KBM-7 (cell line): ENCODE results near the gene AKT1S1.

ENCODE experiments used
- DNase-seq: peaks from one replicate; pipeline ENCODE4 v3.0.0-alpha.2; 2015
- in situ Hi-C: fragments of 300-500 bp; cut with MboI; formaldehyde crosslinking; loops from 2 replicates; pipeline ENCODE4 v1.14.3; 2020; ENCODE audit warnings: low sequenced_read_pairs, low pct_unique_long_range_greater_than_20kb, mixed read lengths

The AKT1S1 gene

DNA sequence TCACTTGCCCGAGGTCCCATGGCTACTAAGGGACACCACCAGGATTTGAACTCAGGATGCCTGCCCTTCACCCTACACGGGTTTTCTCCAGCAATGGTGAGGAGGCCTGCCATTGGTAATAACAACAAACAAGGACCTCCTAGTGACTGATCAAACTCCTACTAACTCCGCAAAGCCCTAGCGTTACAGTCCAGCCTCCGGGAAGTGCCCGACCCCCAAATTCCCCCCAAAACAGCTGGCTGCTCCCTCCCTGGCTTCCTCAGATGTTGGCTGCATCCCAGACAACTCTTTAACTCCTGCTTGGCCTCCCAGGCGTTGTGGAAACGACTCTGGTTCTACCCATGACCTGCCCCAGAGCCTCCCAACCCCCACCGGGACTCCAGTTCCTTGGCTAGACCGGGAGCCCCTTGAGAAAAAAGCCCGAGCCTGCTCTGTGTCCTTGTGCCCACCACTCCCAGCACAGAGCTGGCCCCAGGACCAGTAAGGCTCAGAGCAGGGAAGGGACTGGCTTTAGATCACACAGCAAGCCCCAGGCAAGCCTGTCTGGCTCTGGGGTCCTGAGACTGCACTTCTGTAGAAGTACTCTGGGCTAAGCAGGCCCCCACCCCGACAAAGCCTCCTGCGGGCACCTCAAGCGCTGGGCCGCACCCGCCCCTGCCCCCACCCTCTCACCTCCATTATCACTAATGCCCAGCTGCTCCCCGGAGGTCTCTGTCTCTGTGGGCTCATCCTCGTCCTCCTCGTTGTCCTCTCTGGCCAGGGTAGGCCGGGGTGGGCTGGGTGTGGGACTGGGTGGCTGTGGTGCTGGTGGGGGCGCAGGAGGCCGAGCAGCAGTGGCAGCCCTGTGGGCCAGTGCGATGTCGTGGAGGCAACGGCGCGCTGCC lies 4.7 kb downstream of the AKT1S1 start:
- in situ Hi-C loops = no loop called here
- DNase-seq = no peak

DNA sequence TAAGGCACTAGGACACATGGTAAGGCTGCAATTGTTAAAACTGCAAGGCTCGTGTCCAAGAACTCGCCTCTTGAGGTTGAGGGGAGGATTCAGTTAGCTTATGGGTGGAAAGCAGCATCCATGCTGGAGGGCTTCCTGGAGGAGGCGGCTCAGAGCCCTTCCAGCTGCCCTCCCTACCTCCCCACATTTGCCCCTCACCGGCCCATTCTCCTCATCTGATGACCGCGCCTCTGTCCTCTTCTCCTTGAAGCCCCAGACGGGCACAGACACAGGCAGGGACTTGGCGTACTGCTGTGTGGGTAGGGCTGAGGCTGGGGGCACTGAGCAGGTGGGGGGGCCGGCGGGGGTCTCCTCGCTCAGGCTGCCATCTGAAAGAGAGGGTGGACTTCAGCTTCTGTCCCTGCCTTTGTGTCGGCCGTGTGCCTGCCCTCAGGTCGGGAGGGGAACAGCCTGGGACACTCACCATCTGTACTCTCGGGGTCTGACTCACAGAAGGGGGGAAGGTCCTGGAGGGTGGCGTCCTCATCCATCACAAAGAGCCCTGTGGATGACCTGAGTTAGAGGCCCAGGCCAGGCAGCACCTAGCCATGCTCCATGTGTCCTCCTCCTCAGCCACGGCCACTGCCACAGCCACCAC lies 5.7 kb downstream of the AKT1S1 start:
- in situ Hi-C loops = no loop called here
- DNase-seq = no peak

DNA sequence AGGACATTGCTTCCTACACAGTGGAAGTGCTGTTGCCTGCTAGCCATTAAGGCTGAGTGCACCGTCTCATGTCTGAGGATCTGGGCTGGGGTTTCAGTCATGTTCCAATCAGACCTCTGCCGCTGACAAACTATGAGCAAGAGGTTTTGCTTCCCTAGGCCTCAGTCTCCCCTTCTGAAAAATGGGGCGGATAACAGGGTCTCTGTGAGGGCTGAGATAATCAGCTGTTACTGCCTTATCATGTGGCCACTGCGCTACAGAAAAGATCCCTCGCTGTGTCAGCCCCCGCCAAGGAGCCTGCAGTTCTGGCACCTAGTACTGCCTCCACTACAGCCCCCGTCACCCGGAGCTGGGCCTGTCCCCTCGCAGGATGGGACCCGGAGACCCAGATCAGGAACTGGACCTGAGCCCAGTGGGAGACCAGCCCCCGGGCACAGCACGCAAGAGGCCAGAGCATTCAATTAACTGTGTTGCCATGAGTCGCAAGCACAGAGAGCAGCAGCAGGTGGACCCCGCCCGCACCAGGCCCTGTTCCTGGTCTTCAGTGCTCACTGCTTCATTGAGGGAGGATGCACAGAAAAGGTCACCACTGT lies 6.8 kb downstream of the AKT1S1 start:
- no peak for DNase-seq
- in situ Hi-C loops = no loop called here

DNA sequence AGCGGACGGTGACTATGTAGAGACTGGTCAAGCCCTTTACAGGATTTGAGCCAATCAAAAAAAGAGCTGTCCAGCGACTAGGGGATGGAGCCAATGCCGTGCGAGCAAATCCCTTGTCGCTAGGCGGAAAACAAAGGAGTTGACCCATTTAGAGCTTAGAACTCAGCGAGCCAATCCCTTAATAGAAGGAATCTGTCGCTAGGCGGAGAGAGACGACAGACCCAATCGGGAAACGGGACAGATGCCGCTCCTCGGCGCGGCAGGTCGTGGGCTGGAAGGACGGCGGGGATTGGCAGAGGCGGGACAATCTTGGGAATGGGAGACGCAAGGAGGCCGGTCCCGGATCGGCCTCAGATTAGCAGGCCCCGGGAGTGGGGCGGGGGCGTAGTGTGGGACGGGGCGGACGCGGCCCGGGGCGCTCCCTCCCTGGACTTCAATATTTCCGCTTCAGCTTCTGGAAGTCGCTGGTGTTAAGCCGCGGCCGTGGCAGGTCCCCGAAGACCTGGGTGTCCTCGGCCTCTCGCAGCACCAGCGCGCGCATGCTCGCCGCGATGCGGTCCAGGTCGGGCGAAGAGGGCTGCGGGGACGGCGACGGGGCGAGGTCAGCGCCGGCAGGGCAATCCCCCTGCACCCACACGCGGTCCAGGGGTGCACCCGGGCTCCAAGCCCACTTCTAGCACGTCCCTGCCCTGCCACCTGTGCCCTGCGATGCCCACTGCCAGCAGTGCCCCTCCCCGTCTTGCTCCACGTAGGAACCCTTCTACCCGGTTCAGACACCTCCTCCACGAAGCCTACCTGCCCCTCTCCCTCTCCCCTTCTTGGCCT lies 7.5 kb downstream of the AKT1S1 start:
- in situ Hi-C loops = no loop called here
- DNase-seq = peak; percentile 99

DNA sequence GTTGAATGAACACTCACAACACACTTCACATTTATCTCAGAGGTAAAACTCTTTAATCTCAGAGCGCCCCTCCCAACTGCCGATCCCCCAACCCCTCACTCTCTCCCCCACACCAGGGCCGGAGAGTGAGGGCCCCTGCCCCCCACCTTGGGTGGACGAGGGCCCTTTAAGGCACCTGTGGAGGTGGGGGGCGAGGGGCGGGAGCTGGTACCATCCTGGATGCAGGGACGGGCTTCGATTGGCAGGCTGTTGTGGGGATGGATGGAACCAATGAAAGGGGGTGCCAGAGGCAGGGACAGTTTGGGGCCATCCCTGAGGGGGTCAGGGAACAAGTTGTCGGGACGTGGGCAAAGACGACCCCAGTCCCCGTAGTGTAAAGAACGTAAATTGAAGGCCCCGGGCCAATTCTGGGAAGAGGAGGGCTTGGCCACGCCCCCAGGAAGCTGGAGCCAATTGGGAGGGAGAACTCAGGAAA lies 8.1 kb downstream of the AKT1S1 start:
- in situ Hi-C loops = no loop called here
- no peak for DNase-seq

DNA sequence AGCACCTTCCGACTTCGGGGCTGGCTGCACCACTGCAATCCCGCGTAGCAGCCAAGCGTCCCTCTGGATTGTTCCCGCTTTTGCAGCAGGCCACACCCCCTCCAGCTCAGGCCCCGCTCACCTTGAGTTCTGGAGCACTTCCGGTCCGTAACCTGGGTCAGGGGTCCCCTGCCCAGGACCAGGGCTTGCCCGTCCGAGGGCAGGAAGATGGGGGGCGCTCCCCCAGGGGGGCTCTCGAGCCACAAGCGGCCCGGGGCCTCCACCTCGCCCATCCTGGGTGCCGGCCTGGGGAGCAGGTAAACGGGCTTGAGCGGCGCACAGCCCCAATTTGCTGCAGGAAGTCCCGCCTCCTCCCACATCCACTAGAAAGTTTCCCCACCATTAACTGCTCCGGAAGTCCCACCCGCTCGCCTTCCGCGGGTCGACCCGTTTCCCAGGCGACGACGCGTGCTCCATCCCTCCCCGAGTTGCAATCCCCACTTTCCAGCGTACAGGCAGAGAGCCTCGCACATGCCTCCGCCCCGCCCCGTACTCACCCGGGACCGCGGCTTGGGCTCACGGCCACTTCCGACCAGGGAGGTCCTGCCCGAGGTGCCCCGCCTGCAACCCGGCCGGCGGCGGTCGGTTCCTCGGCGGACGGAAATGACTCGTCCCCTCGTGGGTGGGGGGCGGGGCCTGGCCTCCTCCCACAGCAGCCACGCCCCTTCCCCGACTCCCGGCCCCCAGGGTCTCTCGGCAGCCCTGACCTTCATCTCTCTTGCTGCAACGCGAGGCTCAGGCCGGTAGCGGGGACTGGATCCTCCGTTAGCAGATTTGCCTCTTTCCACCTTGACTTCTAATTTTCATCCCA lies 10.0 kb downstream of the AKT1S1 start, which contains the start of gene PNKP:
Gene PNKP, minus strand, starts transcription at position 644 of the 850 bp plus-strand sequence. Its CDS starts 372 bp downstream, at position 272.
- DNase-seq = peak; percentile 95
- in situ Hi-C loops = no loop called here

DNA sequence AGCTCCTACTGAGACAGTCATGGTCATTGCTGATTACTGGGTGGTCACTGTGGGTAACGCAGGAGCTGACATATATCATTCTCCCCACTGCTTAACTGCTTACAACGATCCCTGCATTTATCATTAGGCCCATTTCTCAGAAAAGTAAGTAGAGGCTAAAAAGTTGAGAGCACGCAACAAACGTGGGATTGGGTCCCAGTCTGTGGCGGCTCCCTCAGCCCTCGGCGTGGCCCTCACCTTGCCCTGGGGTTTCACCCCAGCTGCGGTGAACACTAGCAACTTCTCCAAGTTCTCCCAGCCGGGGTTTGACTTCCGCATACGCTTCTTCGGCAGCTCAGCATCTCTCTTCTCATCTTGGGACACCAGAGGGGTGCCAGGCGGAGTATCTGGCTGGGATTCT lies 12.3 kb downstream of the AKT1S1 start:
- DNase-seq = no peak
- in situ Hi-C loops = no loop called here

DNA sequence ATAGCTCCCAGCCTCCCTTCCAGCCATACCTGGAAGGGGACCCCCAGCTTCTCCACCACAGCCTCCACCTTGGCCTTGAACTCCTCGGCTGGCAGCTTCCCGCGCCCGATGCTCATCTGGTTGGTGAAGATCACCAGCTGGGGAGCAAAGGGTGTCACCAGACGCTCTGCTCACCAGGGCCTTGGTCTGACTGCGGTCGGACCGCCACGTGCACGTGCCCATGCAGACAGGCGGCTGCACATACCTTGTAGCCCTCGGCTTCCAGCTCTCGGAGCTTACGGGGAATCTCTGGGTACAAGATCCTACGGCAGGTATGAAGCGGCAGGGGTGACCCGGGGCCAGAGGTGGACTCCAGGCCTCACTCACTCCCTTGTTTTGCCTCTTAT lies 13.2 kb downstream of the AKT1S1 start:
- no peak for DNase-seq
- in situ Hi-C loops = no loop called here

DNA sequence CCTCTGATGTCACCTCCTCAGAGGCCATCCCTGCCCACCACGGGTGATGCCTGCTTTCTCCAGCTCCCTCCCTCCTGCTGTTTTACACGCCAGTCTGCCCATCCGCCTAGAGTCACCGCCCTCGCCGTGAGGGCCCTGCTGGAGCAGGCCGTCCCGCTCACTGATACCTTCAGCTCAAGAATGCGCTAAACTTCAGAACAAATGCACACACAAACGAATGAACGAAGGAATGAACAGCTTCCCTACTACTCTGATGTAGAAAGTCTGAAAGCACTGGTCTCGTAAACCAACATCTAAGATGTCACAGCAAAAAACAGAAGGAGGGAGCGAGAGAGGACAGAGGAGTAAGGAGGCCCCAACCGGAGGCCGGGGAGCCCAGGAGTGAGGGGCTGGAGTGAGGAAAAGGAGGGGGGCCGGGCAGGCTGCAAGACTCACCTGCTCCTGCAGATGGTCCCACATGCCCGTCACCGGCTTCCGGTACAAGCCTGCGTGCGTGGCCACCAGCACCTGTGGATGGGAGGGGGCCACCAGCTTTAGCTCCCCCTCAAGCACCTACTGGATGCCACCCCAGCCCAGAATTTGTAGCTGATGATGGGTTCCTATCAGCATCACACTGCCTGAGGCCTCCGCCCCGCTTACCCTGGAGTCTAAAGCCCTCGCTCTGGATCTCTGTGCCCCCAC lies 13.8 kb downstream of the AKT1S1 start:
- no peak for DNase-seq
- in situ Hi-C loops = no loop called here

DNA sequence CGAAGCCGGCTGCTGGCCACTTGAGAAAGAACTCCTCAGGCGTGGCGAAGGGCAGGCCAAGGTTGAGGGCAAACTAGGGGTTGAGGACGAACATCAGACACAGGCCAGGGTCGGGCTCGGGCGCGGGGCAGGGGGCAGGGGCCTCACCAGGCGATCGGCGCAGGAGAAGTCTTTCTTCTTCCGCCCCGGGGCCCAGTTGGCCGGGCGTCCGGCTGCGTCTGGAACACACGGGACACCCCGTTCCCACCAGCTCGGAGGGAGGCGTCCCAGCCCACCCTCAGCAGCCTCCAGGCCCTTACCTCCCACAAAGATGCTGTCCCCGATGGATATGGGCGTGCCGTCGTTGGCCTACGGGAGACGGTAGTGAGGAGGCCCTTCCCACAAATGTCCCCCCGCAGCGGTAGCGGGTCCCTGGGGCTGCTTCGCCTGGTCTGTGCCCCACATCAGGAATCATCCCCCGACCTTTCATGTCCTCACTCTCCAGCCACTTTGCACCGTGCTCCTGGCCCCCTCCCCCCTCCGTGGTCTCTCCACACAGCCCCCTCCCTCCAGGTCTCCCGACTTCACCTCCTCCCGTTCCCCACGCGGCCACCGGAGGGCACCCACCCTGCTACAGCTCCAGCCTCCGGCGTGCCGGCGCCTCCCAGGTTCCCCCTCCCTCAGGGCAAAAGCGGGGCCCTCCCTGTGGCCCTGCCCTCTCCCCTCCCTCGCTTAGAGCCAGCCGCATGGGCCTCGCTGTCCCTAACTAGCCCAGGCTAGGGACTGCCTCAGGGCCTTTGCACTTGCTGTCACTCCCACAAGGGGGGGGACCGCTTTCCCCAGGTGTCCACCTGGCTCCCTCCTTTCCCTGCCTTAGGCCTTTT lies 14.5 kb downstream of the AKT1S1 start:
- in situ Hi-C loops = no loop called here
- peak; percentile 37 for DNase-seq

DNA sequence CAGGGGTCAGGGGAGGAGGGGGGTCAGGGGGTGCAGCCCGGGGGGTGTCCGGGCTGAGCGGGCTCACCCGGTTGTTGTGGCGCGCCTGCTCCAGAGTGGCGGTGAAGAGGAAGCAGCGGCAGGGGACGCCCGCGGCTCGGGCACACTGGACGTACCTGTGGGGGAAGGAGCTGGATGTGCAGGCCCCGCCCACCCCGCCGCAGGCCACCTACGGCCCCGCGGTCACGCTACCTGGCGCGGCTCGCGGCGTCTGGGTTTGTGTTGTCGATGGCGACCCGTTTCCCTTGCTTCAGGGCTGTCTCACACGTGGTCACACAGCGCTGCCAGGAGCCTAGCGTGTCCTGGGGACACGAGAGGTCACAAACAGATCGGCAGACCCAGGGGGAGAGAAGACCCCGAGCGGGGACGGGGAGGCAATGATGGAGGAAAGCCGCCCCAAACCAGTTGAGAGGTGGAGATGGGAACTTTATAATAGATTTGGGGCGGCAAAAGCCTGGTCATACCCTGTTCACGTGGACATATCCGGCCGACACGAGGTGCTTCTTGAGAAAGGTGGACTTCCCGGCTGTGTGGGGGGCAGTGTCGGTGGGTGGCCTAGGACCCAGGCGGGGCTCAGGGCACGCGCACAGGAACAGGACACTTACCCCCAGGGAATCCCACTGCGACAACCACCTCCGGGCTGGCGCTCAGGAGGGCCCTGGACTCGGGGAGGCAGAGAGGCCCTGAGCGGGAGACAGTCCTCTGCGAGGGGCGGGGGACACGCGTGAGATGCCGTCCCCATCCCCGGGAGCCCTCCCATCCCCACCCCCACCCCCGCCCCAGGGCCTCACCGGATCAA lies 15.4 kb downstream of the AKT1S1 start:
- in situ Hi-C loops = no loop called here
- no peak for DNase-seq

DNA sequence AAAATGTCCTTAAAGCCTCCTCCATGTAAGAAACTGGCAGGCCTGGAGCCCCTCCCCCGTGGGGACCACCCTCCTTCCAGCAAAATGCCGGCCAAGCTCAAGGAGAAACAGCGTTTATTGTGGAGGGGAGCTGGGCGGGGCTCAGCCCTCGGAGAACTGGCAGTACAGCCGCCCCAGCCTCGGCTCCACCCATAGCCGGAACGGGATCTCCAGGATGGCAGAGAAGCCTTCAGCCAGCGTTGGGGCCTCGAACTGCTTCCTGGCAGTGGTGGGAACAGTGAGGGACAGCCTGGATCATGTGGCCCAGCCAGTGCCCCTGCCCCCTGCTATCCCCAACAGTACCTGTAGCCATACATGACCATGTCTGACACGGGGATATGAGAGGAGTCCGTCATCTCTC lies 16.0 kb downstream of the AKT1S1 start:
- no peak for DNase-seq
- in situ Hi-C loops = no loop called here

DNA sequence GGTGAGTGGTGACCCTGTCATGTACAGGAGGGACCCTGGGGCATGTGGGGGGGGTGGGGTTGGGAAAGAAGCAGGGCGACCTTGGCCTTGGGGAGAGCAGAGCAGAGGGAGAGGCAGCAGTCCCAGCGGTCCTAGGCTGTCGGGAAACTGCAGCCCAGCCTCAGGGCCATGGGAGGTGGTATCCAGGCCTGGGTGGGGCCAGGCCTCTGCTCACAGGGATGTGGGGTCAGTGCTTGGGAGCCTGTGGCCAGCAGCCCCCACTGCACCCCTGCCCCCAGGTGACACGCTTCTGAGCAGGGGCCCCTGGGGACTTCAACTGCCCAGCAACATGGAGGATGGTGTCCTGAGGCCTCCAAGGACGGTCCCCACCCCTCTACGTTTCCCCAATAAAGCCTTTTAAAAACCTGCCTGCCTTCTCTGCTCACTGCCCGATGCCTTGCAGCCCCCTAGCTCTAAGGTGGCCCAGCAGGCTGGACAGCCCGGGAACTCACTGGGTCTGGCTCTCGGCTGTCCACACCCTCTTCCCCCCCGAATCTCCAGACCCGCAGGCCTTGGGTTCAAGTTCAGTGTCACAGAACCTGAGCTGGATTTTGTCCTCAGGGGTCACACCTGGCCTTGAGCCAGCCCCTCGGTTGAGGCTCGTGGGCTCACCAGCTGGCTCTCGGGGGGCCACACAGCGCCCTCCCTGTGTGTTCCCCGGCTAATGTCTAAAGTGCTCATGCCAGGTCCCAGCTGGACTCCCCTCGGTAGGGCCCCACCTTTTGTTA lies 16.6 kb downstream of the AKT1S1 start:
- in situ Hi-C loops = no loop called here

DNA sequence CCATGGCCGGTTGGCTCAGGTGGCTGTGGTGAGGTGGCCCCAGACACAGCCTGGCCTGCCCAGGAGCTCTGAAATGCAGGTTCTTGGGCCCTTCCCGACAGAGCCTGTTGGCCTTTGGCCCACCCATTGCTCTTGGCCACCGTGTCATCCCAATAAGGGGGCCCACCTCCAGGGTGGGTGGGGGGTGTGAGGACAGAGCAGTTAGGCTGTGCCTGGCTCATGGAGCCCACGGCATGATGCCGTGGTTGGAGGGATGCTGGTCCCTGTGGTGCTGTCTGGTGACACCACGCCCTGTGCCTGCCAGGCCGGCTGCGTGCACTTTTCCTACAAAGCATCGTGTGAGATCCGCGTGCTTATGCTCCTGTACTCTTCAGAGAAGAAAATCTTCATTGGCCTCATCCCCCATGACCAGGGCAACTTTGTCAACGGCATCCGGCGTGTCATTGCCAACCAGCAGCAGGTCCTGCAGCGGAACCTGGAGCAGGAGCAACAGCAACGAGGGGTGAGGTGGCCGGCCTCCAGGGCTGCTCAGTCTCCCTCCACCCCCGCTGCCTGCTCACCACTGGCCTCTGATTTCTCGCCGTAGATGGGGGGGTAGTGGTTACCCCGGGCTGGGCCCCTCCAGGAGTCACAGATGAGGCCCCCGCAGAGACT lies 17.3 kb downstream of the AKT1S1 start:
- in situ Hi-C loops = no loop called here
- DNase-seq = no peak

More for the DNA sequence above, 16.6 kb downstream of the AKT1S1 start:
- no peak for DNase-seq
